ENCODE measurements around the gene MBNL2.

The MBNL2 gene

DNA sequence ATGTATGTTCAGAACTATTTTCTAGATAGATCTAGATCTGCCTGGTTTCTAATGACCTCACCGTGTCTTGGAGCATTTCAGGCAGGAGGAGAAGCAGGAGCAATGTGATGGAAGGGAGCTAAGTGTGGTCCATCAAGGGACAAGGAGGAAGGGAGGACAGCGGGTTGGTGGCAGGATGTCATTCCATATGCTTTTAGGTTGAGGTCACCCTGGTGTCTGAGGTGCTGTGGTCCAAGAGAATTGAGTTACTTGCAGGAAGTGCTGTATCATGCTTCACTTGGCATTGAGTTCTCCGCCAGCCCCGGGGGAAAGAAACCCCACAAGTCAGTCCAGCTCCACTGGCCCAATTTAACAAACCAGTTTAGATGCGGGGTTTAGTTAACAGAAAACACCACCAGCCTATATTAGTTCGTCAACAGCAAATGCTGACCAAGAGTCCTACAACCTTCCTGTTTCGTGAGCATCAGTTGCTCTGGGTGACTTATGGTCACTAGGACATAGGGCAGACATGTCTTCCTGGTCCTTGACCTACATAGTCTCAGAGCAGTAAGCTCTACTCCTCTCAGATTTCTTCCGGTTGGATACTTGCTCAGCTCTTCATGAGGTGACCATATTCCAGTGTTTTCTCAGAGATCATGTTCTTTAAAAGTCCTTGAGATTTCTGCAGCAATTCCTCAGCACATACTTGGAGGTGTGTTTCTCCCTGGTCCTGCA lies 79.4 kb downstream of the MBNL2 start:
- no peaks in the 10 kb centered on the region for H3K27me3 ChIP-seq
- peaks cover 41% of the 10 kb centered on the region for H3K4me1 ChIP-seq
- DNase-seq: peak; percentile 48
- H3K36me3 ChIP-seq: no peaks in the 10 kb centered on the region
- 0 out of 2 replicates have a peak overlapping the region, but pooled peaks have one; percentile 10 for H3K4me3 ChIP-seq (ENCODE audit: low read depth, low read length)
- TF ChIP-seq, protein P1, sequence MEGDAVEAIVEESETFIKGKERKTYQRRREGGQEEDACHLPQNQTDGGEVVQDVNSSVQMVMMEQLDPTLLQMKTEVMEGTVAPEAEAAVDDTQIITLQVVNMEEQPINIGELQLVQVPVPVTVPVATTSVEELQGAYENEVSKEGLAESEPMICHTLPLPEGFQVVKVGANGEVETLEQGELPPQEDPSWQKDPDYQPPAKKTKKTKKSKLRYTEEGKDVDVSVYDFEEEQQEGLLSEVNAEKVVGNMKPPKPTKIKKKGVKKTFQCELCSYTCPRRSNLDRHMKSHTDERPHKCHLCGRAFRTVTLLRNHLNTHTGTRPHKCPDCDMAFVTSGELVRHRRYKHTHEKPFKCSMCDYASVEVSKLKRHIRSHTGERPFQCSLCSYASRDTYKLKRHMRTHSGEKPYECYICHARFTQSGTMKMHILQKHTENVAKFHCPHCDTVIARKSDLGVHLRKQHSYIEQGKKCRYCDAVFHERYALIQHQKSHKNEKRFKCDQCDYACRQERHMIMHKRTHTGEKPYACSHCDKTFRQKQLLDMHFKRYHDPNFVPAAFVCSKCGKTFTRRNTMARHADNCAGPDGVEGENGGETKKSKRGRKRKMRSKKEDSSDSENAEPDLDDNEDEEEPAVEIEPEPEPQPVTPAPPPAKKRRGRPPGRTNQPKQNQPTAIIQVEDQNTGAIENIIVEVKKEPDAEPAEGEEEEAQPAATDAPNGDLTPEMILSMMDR (IDR thresholded peaks at IDR 0.05; ENCODE audit: low read depth, low read length): no peak
- H3K9me3 ChIP-seq: no peaks in the 10 kb centered on the region

DNA sequence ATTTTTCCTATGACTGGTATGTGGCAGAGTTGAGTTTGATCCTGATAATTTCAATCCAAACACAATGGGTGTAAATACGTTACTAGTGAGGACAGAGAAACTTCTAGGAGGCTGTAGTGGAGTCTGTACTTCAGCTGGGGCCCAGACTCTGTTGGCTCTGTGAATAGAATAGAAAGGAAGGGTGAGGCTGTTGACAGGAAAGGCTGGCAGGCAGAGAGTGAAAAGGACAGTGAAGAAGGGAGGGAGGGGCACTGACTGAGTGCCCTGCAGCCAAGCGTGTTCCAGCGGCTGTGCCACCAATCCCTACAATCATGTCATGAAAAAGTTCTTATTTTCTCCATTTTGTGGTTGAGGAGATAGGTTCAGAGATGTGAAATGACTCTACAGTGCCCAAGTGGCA lies 80.5 kb downstream of the MBNL2 start:
- no peak overlapping the region for H3K4me3 ChIP-seq (ENCODE audit: low read depth, low read length)
- no peaks in the 10 kb centered on the region for H3K9me3 ChIP-seq
- H3K4me1 ChIP-seq: peaks cover 37% of the 10 kb centered on the region
- DNase-seq: no peak
- TF ChIP-seq, protein P1 (IDR thresholded peaks at IDR 0.05; ENCODE audit: low read depth, low read length): no peak
- H3K27me3 ChIP-seq: no peaks in the 10 kb centered on the region
- no peaks in the 10 kb centered on the region for H3K36me3 ChIP-seq

DNA sequence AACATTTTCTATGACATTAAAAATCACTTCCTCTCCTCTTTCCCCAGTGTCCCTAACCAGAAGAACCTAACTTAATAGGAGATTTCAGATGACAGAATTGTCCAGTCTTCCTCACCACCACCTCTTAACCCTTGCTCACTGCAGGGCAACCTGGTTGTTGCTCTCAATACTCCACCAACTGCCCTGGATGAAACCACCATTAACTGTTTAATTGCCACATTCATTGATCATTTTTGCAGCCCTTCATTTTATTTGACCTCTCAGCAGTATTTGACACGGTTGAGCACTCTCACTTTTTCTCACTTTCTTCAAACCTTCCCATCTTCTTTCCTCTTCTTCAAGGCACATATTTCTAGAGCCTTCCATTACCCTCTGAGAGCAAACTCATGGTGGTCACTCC lies 84.0 kb downstream of the MBNL2 start:
- Histone ChIP-seq H3K9me3 (no peaks in the 10 kb centered on the region), H3K27me3 (no peaks in the 10 kb centered on the region), H3K4me3 (ENCODE audit: low read depth, low read length) (no peak overlapping the region), H3K36me3 (no peaks in the 10 kb centered on the region), H3K4me1 (peaks cover 34% of the 10 kb centered on the region)
- DNase-seq: no peak
- TF ChIP-seq, protein P1 (IDR thresholded peaks at IDR 0.05; ENCODE audit: low read depth, low read length): no peak

DNA sequence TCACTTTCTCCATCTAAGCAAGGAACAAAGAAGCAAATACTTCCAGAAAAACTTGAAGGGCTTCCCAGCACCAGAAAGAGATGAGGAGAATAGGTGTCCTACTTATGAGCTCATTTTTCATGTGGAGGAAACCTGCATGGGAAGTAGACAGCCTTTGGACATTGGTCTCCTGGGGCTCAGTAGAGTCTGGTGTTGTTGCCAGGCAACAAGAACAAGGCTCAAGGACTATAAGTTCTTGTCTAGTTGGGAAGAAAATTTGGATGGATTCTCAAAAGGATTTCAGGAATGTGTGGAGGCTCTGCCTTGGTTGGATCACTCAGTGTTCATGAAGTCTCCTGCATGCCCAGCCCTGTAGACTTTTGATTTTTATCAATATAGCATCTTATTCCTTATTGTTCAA lies 84.5 kb downstream of the MBNL2 start:
- DNase-seq: no peak
- Histone ChIP-seq H3K36me3 (no peaks in the 10 kb centered on the region), H3K4me3 (ENCODE audit: low read depth, low read length) (no peak overlapping the region), H3K27me3 (no peaks in the 10 kb centered on the region), H3K4me1 (peaks cover 32% of the 10 kb centered on the region), H3K9me3 (no peaks in the 10 kb centered on the region)
- TF ChIP-seq, protein P1 (IDR thresholded peaks at IDR 0.05; ENCODE audit: low read depth, low read length): no peak

DNA sequence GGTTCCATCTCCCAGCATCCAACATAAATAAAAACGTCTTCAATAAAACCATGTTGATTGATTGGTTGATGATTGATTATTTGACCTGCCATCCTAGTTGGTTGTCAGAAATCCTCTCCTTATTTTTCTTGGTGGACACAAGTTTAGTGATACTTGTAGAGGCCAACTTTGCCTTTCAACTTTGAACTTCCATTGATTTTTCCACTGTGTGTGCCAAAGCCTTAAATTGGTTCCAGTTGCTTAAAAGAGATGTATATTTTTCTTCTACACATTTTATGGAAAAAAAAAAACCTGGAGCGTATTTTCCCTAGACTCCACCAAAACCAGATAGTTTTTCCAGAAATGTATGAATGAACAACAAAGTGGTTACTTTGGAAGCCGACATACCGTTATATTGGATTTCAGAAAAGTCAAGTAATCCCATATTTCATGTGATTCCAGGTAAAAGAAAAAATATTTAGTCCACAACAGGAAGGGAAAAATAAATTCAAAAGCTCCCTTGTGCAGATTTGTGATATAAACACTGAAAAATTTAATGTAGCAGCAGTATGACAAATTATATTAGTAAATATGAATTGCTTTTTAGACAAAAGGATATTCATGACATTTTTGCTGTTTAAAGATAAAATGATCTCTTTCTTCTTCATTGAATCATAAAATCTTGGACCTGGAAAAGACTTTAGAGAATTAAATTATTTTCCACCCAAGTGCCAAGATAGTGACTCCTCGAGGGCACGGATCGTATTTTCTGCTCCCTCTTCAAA lies 85.2 kb downstream of the MBNL2 start:
- Histone ChIP-seq H3K4me3 (ENCODE audit: low read depth, low read length) (no peak overlapping the region), H3K27me3 (no peaks in the 10 kb centered on the region), H3K4me1 (peaks cover 31% of the 10 kb centered on the region), H3K9me3 (no peaks in the 10 kb centered on the region), H3K36me3 (no peaks in the 10 kb centered on the region)
- TF ChIP-seq, protein P1 (IDR thresholded peaks at IDR 0.05; ENCODE audit: low read depth, low read length): no peak
- no peak for DNase-seq
